GDM1 (cell line): ENCODE measurements around the gene HSBP1L1.

Source experiments
- DNase-seq: peaks from one replicate; lab custom pipeline; 2025; lab: John Stamatoyannopoulos, UW

Gene HSBP1L1

GRCh38 chr18:79930020-79930642, 34.3 kb upstream of the HSBP1L1 start:
- DNase-seq = no peak

- no peak for DNase-seq
Observed at GRCh38 chr18:79931475-79931874, 33.0 kb upstream of the HSBP1L1 start.

GRCh38 chr18:79932907-79933306, 31.5 kb upstream of the HSBP1L1 start:
- DNase-seq = no peak

DNA sequence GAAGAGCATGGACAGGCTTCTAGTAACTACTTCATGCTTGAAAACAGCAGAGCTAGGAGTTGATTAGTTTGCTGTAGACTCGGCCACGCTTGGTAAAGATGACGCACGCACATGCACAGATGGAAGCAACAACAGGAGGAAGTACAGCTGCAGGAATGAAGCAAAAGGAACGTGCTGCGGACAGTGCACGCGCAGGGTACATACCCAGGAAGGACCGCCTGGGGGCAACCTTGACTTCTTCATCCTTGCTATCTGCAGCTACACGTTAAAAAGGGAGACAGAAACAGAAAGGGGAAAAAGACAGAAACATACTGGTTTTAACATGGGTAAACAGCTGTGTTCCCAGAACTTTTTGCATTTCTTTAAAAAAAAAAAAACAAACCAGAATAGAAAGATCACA, 30.7 kb upstream of the HSBP1L1 start:
- no peak for DNase-seq

DNA sequence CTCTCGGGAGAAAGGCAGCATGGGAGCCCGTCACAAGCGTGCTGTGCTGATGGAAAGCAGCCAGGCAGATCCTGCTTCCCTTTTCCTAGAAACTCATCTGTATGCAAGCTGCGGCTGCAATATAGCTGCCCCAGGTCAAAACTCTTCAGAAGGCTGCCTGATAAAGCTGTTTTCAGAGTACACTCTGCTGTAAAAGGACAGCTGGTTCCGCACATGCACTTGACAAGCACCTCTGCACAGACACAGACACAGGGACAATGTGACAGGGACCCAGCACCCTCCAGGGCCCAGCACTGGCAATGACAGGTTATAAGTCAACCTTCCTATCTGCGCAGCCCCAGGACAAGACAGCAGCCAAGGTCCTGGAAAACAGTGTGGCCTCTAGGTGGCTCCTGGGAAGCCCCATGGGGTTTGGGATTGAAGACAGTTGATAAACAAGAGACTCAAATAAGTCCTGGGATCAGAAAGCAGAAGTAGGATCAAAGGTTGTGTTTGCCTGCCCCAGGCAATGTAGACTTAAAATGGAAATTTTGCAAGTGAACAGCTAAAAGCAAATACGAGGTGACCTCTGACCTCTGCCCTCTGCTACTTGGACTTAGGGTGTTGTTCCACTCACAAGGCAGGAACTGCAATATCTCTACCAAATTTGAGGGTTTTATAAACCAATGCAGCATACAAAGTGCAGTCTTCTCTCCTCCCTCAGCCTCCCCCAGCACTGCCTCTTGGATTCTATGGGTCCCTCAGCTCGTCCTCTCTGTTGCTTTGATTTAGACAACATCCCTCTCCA, 29.9 kb upstream of the HSBP1L1 start:
- DNase-seq = no peak

GRCh38 chr18:79935098-79935480, 29.4 kb upstream of the HSBP1L1 start:
- DNase-seq = no peak

GRCh38 chr18:79935499-79935898, 28.9 kb upstream of the HSBP1L1 start:
- no peak for DNase-seq

- no peak for DNase-seq
Observed at GRCh38 chr18:79935925-79936324, 28.5 kb upstream of the HSBP1L1 start.

GRCh38 chr18:79936641-79937040, 27.8 kb upstream of the HSBP1L1 start:
- no peak for DNase-seq

- no peak for DNase-seq
Observed at GRCh38 chr18:79937103-79937860, 27.2 kb upstream of the HSBP1L1 start.

- DNase-seq = no peak
Observed at GRCh38 chr18:79938196-79938595, 26.2 kb upstream of the HSBP1L1 start.

DNA sequence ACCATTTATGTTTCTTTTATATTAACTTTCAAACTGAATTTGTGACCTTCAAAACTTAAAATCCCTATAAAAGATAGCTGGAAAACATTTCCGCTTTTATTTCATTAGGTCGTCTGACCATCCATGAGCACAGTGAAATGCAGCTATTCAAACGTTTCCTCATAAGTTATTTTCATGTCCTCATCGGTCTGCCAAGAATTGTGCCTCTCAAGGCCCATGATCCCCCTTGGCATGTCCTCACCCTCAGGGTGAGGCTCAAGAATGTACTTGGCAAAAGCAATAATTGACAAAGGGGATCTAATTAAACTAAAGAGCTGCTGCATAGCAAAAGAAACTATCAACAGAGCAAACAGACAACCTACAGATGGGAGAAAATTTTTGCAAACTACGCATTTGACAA, 25.3 kb upstream of the HSBP1L1 start:
- no peak for DNase-seq

DNA sequence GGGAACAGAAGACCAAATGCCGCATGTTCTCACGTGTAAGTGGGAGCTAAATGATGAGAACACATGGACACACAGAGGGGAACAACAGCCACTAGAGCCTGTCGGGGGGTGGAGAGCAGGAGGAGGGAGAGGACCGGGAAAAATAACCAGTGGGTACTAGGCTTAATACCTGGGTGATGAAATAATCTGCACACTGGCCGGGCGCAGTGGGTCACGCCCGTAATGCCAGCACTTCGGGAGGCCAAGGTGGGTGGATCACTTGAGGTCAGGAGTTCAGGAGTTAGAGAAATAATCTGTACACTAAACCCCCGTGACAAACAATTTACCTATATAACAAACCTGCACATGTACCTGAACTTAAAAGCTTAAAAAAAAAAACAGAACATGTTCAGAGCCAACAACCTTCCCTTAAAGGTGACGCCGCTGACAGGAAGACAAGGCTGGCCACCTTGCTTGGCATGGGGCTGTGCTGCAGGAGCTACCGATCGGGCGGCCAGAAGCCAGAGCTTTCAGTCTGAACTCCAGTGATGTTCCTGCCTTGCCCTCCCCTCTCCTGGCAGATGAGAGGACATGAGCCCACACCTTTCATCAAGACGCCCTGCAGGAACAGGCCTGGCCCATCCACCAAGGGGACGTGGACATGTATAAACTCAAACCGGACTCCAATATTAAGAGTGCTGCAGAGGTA, 24.2 kb upstream of the HSBP1L1 start:
- DNase-seq = no peak

GRCh38 chr18:79940814-79941472, 23.5 kb upstream of the HSBP1L1 start:
- DNase-seq = no peak

DNA sequence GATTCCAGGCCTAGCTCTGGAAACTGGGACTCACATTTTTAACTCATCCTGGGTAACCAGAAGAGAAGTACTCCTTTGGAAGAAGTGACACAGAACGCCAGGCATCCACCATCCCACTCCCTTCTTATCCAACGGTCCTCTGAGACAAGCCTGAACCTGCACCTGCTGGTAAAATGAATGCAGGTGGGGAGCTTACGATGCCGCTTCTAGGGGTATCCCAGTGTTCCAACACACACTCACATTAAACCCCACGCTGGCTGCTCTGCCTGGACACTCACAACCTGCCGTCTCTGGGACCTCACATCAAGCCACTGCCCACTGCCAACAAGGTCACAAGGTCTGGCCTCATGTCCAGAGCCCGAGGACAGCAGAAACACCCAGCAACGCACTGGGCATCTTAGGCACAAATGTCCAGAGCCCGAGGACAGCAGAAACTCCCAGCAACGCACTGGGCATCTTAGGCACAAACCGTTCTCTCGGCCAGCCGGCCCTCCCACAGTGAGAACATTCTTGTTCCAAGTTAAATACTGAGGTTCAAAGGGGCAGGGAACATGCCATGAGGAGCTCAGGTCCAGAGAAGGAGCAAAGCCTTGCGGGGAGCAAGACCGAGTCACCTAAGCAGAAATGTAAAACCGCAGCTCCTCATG, 22.8 kb upstream of the HSBP1L1 start:
- DNase-seq = no peak

- no peak for DNase-seq
Observed at GRCh38 chr18:79942211-79942610, 22.2 kb upstream of the HSBP1L1 start.

DNA sequence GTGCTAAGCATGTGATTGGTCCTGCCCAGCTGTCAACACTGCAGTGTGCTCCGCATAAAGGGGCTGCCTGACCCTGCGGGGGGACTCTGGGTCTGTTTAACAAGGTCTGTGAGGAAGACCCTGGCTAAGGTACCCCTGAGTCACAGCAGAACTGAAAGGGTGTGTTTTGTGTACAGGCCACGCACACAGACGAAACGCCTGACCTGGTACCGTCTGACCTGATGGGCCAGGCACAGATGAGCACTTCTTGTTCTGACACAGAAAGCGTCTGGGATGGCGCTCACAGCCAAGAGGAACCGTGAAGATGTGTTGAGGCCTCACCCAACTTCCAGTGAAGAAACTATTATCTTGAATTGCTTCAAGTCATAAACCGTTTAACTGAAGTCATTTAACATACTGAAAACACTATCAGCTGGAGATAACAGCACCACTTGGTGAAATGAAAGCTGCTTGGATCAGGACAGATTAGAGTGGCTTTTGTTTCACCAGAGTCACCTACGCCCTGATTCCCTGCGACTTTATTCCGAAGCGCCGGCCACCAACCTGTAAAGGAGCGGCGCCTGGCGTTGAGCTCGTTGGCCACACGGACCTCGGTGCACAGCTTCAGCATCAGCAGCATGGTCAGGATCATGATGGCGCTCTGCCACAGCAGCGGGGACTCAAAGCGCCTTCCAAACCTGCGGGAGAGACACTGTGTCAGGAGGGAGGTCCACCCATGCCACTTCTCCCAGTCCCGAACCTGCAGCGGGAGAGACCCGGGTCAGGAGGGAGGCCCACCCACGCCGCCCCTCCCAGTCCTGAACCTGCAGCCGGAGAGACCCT, 21.4 kb upstream of the HSBP1L1 start:
- DNase-seq = no peak

- DNase-seq = no peak
Observed at GRCh38 chr18:79943608-79944125, 20.8 kb upstream of the HSBP1L1 start.

DNA sequence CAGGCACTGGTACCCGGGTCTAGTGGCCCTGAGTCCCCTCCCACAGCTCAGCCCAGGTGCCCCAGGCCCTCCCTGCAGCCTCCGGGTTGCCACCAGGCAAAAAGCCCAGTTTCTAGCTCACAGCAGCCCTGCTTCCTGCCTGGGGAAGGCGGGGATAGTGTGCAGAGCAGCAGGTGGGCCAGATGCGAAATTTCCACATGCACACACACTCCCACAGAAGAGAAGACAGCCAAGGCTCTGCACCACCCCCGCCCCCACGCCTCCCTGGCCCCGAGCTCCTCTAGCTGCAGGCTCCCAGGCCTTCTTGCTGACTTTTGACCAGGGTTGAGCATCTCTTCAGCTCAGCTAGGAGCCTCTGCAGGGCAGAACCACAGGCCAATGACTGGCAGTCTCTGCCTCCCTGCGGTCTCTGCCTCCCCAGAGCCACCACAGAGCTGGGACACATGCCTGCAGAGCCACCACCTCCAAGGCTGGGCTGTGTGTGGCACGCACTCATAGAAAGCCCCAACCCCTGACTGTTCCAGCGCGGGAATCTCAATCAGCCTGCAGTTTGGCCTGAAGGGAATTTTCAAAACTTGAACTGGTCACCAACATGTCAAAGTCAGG, 20.2 kb upstream of the HSBP1L1 start:
- DNase-seq = no peak

DNA sequence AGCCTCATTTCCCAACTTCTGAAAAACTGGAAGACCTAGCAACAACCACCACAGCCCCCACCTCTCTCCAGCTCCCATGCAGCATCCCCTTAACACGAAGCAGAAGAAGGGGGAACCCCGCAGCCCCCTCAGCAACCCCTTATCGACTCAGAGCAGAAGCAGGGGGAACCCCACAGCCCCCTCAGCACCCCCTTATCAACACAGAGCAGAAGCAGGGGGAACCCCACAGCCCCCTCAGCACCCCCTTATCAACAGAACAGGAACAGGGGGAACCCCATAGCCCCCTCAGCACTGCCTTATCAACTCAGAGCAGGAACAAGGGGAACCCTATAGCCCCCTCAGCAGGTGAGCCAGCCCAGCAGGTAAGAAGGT, 19.7 kb upstream of the HSBP1L1 start:
- DNase-seq = no peak
